ENCODE data around the gene NRP2. TPM values are rescaled to one million over a fixed set of nuclear protein-coding genes. Genes with fewer than 3 reads are reported as not detected.

NRP2 gene
- polyA plus RNA-seq, 2 of the 4 experiments (the other 2 are of a cell fraction) = 144 to 159 TPM

GRCh38 chr2:205781244-205781931, 99.1 kb downstream of the NRP2 start:
- WGBS (ENCODE audit: missing lambda C conversion rate) = 84% methylated on average over 5 of the region's 5 CpGs
- H3K4me1 ChIP-seq = peaks cover 13% of the 10 kb centered on the region
- POLR2A ChIA-PET = no interaction called here
- no peak overlapping the region for H3K27ac ChIP-seq
- ATAC-seq (no peak), FAIRE-seq (no peak), DNase-seq (ENCODE audit: low read depth in 1 of 2, low spot score in 1 of 2) (no peak)
- TF ChIP-seq HDAC2 (IDR thresholded peaks at IDR 0.05) (no peak), FOSB (CRISPR knock-in tag; IDR thresholded peaks at IDR 0.05) (no peak), CEBPB (IDR thresholded peaks at IDR 0.05) (no peak), MAZ (IDR thresholded peaks at IDR 0.05; ENCODE audit: borderline replicate concordance, low read depth, low read length) (no peak), GATA3 (IDR thresholded peaks at IDR 0.05; ENCODE audit: borderline replicate concordance) (no peak), ZFP36 (IDR thresholded peaks at IDR 0.05; ENCODE audit: borderline replicate concordance, partially characterized antibody) (no peak), ZNF302 (CRISPR knock-in tag; IDR thresholded peaks at IDR 0.05) (no peak), EHMT2 (IDR thresholded peaks at IDR 0.05; ENCODE audit: low read depth) (no peak)
- TF ChIP-seq, protein P1, sequence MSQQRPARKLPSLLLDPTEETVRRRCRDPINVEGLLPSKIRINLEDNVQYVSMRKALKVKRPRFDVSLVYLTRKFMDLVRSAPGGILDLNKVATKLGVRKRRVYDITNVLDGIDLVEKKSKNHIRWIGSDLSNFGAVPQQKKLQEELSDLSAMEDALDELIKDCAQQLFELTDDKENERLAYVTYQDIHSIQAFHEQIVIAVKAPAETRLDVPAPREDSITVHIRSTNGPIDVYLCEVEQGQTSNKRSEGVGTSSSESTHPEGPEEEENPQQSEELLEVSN (IDR thresholded peaks at IDR 0.05; ENCODE audit: borderline replicate concordance, low read depth) = no peak
- H3K4me3 ChIP-seq = no peak overlapping the region
- CTCF ChIA-PET = no interaction called here
- H3K9me3 ChIP-seq = no peaks in the 10 kb centered on the region
- no peak overlapping the region for H3K4me2 ChIP-seq

DNA sequence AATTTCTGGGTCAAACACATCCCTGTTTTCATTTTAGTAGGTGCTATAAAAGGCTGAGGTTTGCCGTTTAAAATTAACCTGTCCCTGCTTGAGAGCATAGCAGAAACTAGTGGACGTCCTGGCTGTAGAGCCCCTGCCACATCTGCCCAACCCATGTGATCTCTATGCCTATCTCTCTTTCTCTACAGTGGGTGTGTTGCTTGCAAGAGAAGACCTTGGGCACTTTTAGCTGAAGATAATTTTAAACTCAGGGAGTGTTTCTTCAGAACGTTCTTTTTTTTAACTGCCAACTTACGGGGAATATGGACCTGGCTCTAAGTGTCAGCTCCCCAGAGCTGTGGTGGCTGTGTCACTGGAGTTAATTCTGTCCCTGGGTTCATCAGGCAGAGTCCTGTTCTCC, 100.6 kb downstream of the NRP2 start:
- ATAC-seq = no peak
- no peak overlapping the region for H3K4me2 ChIP-seq
- ChIA-PET POLR2A (no interaction called here), CTCF (no interaction called here)
- WGBS (ENCODE audit: missing lambda C conversion rate) = 89% methylated on average over 4 of the region's 4 CpGs
- no peak for DNase-seq (ENCODE audit: low read depth in 1 of 2, low spot score in 1 of 2)
- peaks cover 23% of the 10 kb centered on the region for H3K4me1 ChIP-seq
- TF ChIP-seq, protein P2, sequence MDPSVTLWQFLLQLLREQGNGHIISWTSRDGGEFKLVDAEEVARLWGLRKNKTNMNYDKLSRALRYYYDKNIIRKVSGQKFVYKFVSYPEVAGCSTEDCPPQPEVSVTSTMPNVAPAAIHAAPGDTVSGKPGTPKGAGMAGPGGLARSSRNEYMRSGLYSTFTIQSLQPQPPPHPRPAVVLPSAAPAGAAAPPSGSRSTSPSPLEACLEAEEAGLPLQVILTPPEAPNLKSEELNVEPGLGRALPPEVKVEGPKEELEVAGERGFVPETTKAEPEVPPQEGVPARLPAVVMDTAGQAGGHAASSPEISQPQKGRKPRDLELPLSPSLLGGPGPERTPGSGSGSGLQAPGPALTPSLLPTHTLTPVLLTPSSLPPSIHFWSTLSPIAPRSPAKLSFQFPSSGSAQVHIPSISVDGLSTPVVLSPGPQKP (IDR thresholded peaks at IDR 0.05; ENCODE audit: low read depth, low read length) = no peak
- TF ChIP-seq CTCF (IDR thresholded peaks at IDR 0.05) (no peak), RNF2 (IDR thresholded peaks at IDR 0.05; ENCODE audit: borderline replicate concordance, low read depth) (no peak), CEBPB (IDR thresholded peaks at IDR 0.05) (no peak), NPAS2 (CRISPR knock-in tag; IDR thresholded peaks at IDR 0.05; ENCODE audit: borderline replicate concordance) (no peak), GATA3 (IDR thresholded peaks at IDR 0.05; ENCODE audit: borderline replicate concordance) (no peak), NFE2L2 (conservative IDR thresholded peaks at IDR 0.05; ENCODE audit: low read length) (no peak), HDAC2 (IDR thresholded peaks at IDR 0.05) (no peak), EHF (CRISPR knock-in tag; IDR thresholded peaks at IDR 0.05) (no peak), MAZ (IDR thresholded peaks at IDR 0.05; ENCODE audit: borderline replicate concordance, low read depth, low read length) (no peak), USF2 (IDR thresholded peaks at IDR 0.05) (no peak), HEYL (CRISPR knock-in tag; IDR thresholded peaks at IDR 0.05) (no peak), PHF8 (IDR thresholded peaks at IDR 0.05; ENCODE audit: borderline replicate concordance, low read depth) (no peak), RARB (CRISPR knock-in tag; IDR thresholded peaks at IDR 0.05) (no peak), RCOR1 (IDR thresholded peaks at IDR 0.05; ENCODE audit: low read depth, low read length) (no peak)
- TF ChIP-seq, protein P3, sequence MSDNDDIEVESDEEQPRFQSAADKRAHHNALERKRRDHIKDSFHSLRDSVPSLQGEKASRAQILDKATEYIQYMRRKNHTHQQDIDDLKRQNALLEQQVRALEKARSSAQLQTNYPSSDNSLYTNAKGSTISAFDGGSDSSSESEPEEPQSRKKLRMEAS (IDR thresholded peaks at IDR 0.05) = no peak
- TF ChIP-seq, protein P4, sequence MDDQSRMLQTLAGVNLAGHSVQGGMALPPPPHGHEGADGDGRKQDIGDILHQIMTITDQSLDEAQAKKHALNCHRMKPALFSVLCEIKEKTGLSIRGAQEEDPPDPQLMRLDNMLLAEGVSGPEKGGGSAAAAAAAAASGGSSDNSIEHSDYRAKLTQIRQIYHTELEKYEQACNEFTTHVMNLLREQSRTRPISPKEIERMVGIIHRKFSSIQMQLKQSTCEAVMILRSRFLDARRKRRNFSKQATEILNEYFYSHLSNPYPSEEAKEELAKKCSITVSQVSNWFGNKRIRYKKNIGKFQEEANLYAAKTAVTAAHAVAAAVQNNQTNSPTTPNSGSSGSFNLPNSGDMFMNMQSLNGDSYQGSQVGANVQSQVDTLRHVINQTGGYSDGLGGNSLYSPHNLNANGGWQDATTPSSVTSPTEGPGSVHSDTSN (IDR thresholded peaks at IDR 0.05) = no peak
- TF ChIP-seq, protein P5, sequence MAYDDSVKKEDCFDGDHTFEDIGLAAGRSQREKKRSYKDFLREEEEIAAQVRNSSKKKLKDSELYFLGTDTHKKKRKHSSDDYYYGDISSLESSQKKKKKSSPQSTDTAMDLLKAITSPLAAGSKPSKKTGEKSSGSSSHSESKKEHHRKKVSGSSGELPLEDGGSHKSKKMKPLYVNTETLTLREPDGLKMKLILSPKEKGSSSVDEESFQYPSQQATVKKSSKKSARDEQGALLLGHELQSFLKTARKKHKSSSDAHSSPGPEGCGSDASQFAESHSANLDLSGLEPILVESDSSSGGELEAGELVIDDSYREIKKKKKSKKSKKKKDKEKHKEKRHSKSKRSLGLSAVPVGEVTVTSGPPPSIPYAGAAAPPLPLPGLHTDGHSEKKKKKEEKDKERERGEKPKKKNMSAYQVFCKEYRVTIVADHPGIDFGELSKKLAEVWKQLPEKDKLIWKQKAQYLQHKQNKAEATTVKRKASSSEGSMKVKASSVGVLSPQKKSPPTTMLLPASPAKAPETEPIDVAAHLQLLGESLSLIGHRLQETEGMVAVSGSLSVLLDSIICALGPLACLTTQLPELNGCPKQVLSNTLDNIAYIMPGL (CRISPR knock-in tag; IDR thresholded peaks at IDR 0.05; ENCODE audit: borderline replicate concordance) = no peak
- no peaks in the 10 kb centered on the region for H3K9me3 ChIP-seq
- no peak for FAIRE-seq
- no peak overlapping the region for H3K4me3 ChIP-seq
- H3K27ac ChIP-seq = no peak overlapping the region

Measured in A549 (cell line).